Hepatocyte (in vitro differentiated cells): ENCODE results near the gene NEK8.

ENCODE experiments used
- CTCF ChIP-seq: fragments of 200-600 bp; sonication (generic); IDR thresholded peaks from 2 replicates; pipeline ENCODE4 v1.5.1; 2016; ENCODE audit warnings: antibody characterized with exemption, mild to moderate bottlenecking; ENCODE audit not compliant: poor library complexity
- EZH2 ChIP-seq: fragments of 200-600 bp; sonication (generic); IDR thresholded peaks from 2 replicates; pipeline ENCODE4 v1.6.1; 2016; ENCODE audit warnings: antibody characterized with exemption, mild to moderate bottlenecking, borderline replicate concordance
- EZH2phosphoT487 ChIP-seq: fragments of 200-600 bp; sonication (generic); IDR thresholded peaks from one replicate; pipeline ENCODE4 v1.6.1; 2018; ENCODE audit warnings: antibody characterized with exemption, mild to moderate bottlenecking, low read depth, moderate library complexity; ENCODE audit not compliant: unreplicated experiment, severe bottlenecking

- TF ChIP-seq CTCF (no peak), EZH2 (no peak), EZH2phosphoT487 (no peak)
Observed at GRCh38 chr17:28747801-28748750, 19.5 kb downstream of the NEK8 start.
